LNCAP (cell line): ENCODE measurements around the gene NHS.

Source experiments
- TF ChIP-seq, protein P1 (sequence below): fragments of 450-650 bp; IDR thresholded peaks from 2 replicates; pipeline ENCODE4 v1.5.1; 2017; ENCODE audit warnings: mild to moderate bottlenecking

The NHS gene

DNA sequence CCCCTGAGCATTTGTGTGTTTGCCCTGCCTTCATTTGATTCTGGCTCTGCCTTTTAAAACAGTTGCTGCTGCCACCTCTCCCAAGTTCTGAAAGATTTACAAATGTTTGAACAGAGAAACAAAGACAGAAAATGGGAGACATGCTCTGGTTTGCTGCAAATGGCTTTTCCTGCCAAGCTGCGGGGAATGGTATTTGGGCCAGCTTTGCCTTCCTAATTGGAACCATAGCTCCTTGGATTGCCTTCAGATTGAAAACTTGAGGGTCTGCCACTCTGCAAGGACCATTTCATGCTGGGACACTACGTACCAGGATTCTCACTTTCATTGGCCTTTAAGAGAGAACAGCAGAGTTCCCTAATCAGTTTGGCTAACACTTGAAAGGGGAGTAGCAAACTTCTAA lies 74.9 kb downstream of the NHS start:
- TF ChIP-seq, protein P1, sequence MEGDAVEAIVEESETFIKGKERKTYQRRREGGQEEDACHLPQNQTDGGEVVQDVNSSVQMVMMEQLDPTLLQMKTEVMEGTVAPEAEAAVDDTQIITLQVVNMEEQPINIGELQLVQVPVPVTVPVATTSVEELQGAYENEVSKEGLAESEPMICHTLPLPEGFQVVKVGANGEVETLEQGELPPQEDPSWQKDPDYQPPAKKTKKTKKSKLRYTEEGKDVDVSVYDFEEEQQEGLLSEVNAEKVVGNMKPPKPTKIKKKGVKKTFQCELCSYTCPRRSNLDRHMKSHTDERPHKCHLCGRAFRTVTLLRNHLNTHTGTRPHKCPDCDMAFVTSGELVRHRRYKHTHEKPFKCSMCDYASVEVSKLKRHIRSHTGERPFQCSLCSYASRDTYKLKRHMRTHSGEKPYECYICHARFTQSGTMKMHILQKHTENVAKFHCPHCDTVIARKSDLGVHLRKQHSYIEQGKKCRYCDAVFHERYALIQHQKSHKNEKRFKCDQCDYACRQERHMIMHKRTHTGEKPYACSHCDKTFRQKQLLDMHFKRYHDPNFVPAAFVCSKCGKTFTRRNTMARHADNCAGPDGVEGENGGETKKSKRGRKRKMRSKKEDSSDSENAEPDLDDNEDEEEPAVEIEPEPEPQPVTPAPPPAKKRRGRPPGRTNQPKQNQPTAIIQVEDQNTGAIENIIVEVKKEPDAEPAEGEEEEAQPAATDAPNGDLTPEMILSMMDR: no peak

DNA sequence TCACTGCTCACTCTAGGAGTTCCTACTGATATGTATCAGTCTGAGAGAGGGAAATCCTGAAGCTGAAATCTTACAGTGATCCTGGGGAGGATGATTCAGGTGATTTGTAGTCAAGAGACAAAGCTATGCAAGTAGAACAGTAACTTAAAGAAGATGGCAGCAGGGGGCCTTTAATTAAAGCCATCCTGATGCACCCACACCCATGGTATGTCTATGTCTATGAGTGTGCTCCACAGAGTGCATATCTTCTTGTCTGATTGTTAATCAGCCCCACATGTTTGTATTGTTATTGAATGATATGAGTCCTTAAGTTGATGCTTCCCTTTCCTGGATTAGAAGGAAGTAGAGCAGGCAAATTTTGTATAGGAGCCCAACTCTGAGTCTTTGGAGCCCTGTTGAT lies 78.8 kb downstream of the NHS start:
- TF ChIP-seq, protein P1: no peak

DNA sequence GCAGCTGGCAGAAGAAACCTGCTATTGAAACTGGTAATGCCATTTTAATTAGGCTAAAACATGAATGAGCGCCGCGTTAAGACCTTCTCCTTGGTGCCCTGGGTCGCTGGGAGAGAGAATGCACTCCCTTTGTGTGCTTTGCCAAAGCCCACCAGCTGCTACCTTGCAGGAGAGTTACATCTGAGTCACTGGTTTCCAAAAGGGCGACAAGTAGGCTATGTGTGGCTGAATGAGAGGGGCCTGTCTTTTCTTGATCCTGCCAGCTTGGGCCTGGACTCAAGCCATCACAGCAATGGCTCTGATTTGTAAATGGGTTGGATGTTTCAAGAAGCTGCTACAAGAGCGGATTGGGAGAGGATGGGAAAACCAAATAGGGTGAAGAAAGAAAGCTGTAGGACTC lies 81.5 kb downstream of the NHS start:
- TF ChIP-seq, protein P1: no peak

DNA sequence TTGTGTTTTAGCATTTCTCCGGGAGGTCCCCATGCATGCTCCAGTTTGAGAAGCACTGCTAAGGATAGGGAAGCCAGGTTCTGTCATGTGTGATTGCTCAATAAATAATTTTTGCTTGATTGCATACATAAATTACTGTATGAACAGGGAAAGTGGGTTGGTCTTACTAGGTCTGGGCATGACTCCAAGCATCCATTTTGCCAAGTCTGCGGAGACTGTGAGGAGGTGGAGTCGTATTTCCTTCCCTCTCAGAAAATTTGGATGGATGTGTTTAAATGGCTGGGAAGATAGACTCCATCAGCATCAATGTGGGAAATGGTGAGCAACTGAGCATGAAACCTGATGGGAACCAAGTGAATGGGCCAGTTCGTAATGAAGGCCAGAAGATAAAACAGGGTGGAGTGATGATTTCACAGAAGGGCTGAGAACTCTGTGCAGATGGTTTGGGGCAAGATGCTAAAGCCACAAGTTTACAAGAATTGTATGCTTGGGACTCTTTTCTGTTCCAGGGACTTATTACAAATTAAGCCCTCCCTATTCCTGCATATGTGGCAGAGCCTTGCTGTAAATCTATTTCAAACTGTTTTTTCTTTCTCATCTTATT lies 84.1 kb downstream of the NHS start:
- TF ChIP-seq, protein P1: no peak

DNA sequence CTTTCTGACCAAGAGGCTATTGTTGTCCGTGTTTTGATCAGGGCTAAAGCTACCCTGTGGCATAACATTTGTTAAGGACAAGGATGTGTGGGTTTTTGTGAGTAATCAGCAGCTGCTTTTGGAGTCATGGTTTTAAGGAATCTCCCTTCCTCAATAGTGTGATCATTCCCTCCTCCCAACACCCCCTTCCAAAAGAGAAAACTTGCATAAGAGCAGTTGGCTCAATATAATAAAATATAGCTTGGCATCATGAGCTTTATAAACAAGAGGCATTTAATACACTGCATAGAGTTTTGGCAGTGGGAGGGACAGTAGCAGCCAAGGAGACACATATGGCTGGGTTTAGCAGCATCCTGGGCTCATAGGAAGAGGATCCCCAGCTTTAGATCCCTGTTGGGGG lies 84.7 kb downstream of the NHS start:
- TF ChIP-seq, protein P1: no peak

DNA sequence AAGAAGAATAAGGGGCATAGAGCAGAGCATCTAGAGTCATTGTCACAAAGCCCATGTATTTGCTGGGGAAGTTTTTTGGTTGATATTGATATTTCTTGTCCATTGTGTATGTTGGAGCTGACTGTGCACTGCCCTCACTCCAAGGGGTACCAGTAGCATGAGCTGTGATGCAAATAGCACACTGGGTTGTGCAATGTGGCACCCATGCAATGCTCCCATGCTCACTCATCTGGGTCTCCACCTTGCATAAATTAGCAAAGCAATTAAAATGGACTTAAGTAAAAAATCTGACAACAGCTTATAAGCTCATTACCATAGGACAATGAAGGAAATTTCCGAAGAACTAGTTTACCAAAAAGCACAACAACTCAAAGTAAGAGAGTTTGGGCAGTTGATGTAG lies 87.9 kb downstream of the NHS start:
- TF ChIP-seq, protein P1: no peak

DNA sequence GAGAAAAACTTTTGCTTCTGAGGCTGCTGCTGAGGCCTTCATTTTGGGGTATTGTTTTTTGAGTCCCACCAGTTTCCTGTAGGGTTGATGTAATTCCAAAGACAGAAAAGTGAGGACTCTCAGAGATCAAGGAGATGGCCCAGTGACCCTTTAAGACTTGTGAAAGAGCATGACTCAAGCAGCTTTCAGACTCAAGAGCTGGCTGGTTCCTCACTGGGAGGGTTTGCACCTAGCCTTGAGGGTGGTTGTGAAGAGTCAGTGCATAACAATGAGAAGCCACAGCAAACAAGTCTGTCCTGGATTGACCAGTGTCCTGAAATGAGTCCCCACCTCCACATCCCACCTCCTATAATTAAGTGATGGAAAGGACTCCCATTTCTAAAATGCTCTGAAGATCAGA lies 89.2 kb downstream of the NHS start:
- TF ChIP-seq, protein P1: no peak

DNA sequence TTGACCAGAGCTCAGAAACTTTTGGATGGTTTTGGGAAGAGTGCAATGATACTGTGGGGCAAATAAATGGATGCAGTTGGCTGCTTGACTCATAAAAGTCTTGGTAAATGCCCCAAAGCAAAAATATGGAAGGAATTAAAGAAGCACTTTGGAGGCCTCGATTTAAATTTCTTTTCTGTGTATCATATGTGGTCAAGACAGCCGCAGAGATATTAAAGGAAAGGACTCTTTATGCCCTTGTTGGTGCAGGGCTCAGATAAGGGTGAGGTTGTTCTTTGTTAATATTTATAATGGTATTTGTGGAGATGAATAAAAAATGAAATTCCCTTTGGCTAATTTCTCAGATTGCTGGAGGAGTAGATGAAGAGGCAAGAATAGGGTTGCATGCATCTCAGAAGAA lies 90.2 kb downstream of the NHS start:
- TF ChIP-seq, protein P1: no peak
